ENCODE measurements around the gene PREB. TPM values are rescaled to one million over a fixed set of nuclear protein-coding genes. Genes with fewer than 3 reads are reported as not detected.
A peak's percentile ranks its signal among the peaks of the same experiment; 100 is the strongest.

Gene PREB
- polyA plus RNA-seq, 2 of the 4 experiments (the other 2 are of a cell fraction): 58.2 to 79.9 TPM

DNA sequence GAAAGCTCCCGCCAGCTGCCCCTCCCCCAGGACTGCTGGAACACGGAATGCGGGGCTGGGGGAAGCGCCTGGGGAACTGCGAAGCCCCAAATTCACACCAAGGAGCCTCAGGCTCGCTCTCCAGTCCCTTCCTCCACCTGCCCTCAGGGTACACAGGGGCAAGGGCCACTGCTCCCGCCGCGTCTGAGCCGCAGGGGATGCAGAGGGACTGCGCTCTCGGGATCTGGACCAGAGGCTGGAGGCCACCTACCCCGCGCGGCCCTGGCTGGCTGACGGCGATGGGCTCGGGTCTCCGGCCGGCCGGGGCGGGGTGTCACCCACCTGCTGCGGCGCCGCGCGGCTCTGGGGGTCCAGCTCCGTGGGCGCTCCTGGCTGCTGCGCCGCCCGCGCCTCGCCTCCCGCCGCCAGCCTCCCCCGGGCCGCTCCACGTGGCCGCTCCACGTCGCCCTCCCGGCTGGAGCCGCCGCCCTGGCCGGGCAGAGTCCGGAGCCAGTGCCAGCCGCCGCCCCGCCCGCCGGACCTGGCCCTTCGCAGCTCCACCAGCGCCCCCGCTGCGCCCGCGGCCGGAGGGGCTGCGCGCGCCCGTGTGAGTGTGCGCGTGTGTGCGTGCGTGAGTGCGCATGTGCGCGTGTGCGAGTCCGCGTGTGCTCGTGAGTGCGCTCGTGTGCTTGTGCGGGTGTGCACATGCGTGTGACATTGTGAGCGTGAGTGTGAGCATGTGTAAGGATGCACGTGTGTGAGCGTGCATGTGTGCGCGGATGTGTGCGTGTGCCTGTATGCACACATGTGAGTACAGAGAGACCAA, 15.7 kb downstream of the PREB start, which contains the start of gene CGREF1 (continued):
- TF ChIP-seq MAFK (IDR thresholded peaks at IDR 0.05; ENCODE audit: partially characterized antibody) (no peak), TFCP2L1 (CRISPR knock-in tag; IDR thresholded peaks at IDR 0.05) (no peak), HOXB5 (CRISPR knock-in tag; IDR thresholded peaks at IDR 0.05) (peak; percentile 47; the same call in 1 of the 2 replicates), EP300 (IDR thresholded peaks at IDR 0.05) (no peak), NFE2L2 (conservative IDR thresholded peaks at IDR 0.05; ENCODE audit: low read length) (no peak), ZSCAN20 (CRISPR knock-in tag; IDR thresholded peaks at IDR 0.05) (no peak), GATA3 (IDR thresholded peaks at IDR 0.05; ENCODE audit: borderline replicate concordance) (no peak), CHD2 (IDR thresholded peaks at IDR 0.05; ENCODE audit: low read length, partially characterized antibody) (no peak), MAZ (IDR thresholded peaks at IDR 0.05; ENCODE audit: borderline replicate concordance, low read depth, low read length) (no peak), BHLHE40 (IDR thresholded peaks at IDR 0.05; ENCODE audit: low read depth, low read length) (no peak), RCOR1 (IDR thresholded peaks at IDR 0.05; ENCODE audit: low read depth, low read length) (no peak), SREBF2 (IDR thresholded peaks at IDR 0.05) (no peak), MYC (IDR thresholded peaks at IDR 0.05; ENCODE audit: borderline replicate concordance, low read length) (no peak), ZFP36 (IDR thresholded peaks at IDR 0.05; ENCODE audit: borderline replicate concordance, partially characterized antibody) (no peak), JUNB (IDR thresholded peaks at IDR 0.05) (no peak), EHMT2 (IDR thresholded peaks at IDR 0.05; ENCODE audit: low read depth) (no peak), EHF (CRISPR knock-in tag; IDR thresholded peaks at IDR 0.05) (no peak)
- TF ChIP-seq, protein P1, sequence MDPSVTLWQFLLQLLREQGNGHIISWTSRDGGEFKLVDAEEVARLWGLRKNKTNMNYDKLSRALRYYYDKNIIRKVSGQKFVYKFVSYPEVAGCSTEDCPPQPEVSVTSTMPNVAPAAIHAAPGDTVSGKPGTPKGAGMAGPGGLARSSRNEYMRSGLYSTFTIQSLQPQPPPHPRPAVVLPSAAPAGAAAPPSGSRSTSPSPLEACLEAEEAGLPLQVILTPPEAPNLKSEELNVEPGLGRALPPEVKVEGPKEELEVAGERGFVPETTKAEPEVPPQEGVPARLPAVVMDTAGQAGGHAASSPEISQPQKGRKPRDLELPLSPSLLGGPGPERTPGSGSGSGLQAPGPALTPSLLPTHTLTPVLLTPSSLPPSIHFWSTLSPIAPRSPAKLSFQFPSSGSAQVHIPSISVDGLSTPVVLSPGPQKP (IDR thresholded peaks at IDR 0.05; ENCODE audit: low read depth, low read length): no peak
- TF ChIP-seq, protein P2, sequence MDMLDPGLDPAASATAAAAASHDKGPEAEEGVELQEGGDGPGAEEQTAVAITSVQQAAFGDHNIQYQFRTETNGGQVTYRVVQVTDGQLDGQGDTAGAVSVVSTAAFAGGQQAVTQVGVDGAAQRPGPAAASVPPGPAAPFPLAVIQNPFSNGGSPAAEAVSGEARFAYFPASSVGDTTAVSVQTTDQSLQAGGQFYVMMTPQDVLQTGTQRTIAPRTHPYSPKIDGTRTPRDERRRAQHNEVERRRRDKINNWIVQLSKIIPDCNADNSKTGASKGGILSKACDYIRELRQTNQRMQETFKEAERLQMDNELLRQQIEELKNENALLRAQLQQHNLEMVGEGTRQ (IDR thresholded peaks at IDR 0.05): no peak
- TF ChIP-seq, protein P3, sequence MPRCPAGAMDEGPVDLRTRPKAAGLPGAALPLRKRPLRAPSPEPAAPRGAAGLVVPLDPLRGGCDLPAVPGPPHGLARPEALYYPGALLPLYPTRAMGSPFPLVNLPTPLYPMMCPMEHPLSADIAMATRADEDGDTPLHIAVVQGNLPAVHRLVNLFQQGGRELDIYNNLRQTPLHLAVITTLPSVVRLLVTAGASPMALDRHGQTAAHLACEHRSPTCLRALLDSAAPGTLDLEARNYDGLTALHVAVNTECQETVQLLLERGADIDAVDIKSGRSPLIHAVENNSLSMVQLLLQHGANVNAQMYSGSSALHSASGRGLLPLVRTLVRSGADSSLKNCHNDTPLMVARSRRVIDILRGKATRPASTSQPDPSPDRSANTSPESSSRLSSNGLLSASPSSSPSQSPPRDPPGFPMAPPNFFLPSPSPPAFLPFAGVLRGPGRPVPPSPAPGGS (IDR thresholded peaks at IDR 0.05): no peak

DNA sequence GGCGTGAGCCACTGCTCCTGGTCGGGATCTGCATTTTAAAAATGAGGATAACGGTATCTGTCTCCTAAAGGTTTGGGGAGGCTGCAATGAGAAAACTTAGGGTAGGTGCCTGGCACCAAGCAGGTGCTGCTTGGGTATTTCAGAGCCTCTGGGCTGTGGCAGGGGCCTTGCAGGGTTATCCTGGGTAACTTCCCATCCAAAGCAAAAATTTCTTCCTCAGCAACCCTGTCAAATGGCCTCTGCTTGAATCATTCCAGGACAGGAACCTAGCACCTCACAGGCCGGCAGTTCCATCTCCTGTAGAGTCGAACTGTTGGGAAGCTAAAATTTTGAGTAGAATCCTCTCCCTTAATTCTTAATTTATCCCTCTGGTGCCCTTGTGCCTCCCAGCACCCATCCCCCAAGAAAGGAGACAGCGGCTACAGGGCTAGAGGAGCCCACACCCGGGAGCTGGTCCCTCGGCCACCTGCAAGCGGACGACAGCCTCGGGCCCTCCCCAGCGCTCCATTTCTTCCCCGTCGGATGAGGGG, 16.4 kb downstream of the PREB start:
- Histone ChIP-seq H3K27ac (peak overlapping the region; percentile 71 to 88; a peak in 5 of 6 replicates), H3K4me2 (peak overlapping the region; percentile 86), H3K4me1 (0 out of 3 replicates have a peak, but pooled peaks cover 4% of the 10 kb centered on the region), H3K4me3 (peak overlapping the region; percentile 56), H3K9me3 (no peaks in the 10 kb centered on the region)
- WGBS (ENCODE audit: missing lambda C conversion rate): 74% methylated on average over 12 of the region's 14 CpGs
- DNase-seq (ENCODE audit: low read depth in 1 of 2, low spot score in 1 of 2) (no peak), ATAC-seq (peak; percentile 11 to 16; a peak in 3 of 6 replicates), FAIRE-seq (no peak)
- POLR2A ChIA-PET: no interaction called here
- CTCF ChIA-PET: interaction anchor here (0.9 to 3.4 kb wide), 5 partner anchors 14 to 272 kb away, joined by 3 to 14 read pairs (median 3); no protein-coding TSS in a partner anchor
- TF ChIP-seq ZNF302 (CRISPR knock-in tag; IDR thresholded peaks at IDR 0.05) (no peak), MAZ (IDR thresholded peaks at IDR 0.05; ENCODE audit: borderline replicate concordance, low read depth, low read length) (no peak), SMC3 (IDR thresholded peaks at IDR 0.05) (no peak)
- TF ChIP-seq, protein P1 (IDR thresholded peaks at IDR 0.05; ENCODE audit: low read depth, low read length): no peak
